Right lobe of liver (tissue), 6 donors: ENCODE results near the gene FOXJ1. TPM values are rescaled to one million over a fixed set of nuclear protein-coding genes. Genes with fewer than 3 reads are reported as not detected.

Source experiments
- ATAC-seq, 4 donors: fragments of 200-7000 bp; cut with Tn5 transposase; one replicate each; pipeline ENCODE4 v1.9.1; 2020; ENCODE audit warnings: mild to moderate bottlenecking in 4 of 4, moderate library complexity in 4 of 4
- DNase-seq, 3 donors: peaks; one replicate each; pipeline ENCODE4 v3.0.0-alpha.2; 2020
- H3K27ac ChIP-seq, 3 donors: fragments of 200-600 bp; one replicate each; pipeline ENCODE4 v1.8.0; 2022
- H3K27me3 ChIP-seq, 2 donors: fragments of 200-600 bp; one replicate each; pipeline ENCODE4 v1.8.0; 2022
- H3K36me3 ChIP-seq, 4 donors: fragments of 200-600 bp; sonication (generic) in 1 of 4; one replicate each; pipeline versions ENCODE4 v1.5.1 to v1.8.0; 2017 to 2022; ENCODE audit warnings: control low read depth in 1 of 4
- H3K4me1 ChIP-seq, 4 donors: fragments of 200-600 bp; sonication (generic) in 1 of 4; one replicate each; pipeline versions ENCODE4 v1.5.1 to v1.8.0; 2017 to 2022; ENCODE audit warnings: control low read depth in 1 of 4
- H3K4me3 ChIP-seq, 3 donors: fragments of 200-600 bp; one replicate each; pipeline ENCODE4 v1.8.0; 2022
- H3K9me3 ChIP-seq, 4 donors: fragments of 200-600 bp; sonication (generic) in 1 of 4; one replicate each; pipeline versions ENCODE4 v1.5.1 to v1.8.0; 2017 to 2022; ENCODE audit warnings: control low read depth in 1 of 4
- CTCF ChIP-seq, 4 donors: fragments of 200-600 bp in 3 of 4; fragments of 450-650 bp in 1 of 4; IDR thresholded peaks; one replicate each; pipeline versions ENCODE4 v1.5.1 to v1.8.0; 2016 to 2022; ENCODE audit warnings: antibody characterized with exemption in 4 of 4, mild to moderate bottlenecking in 2 of 4
- POLR2A ChIP-seq: fragments of 450-650 bp; IDR thresholded peaks from one replicate; pipeline ENCODE4 v1.6.1; 2017; ENCODE audit warnings: antibody characterized with exemption, mild to moderate bottlenecking
- WGBS: methylation state at CpG from one replicate; pipeline ENCODE4 v1.1.6; 2018; ENCODE audit warnings: low coverage, low lambda C conversion rate; ENCODE audit not compliant: insufficient coverage; ENCODE audit errors: missing lambda C conversion rate; 5-methylcytosine and 5-hydroxymethylcytosine counted together
- intact Hi-C, 2 donors: fragments of 100-400 bp; cut with DNase I; formaldehyde crosslinking; loops; one replicate each; pipeline versions ENCODE4 v1.11.2 to v1.14.1; 2022
- total RNA-seq, 6 experiments: library from RNA; depleted of rRNA in 2 of 6; stranded (reverse); fragments of >200 nt in 2 of 6; fragmentation: NEBNext Ultra II Directional in 3 of 6; extraction: Animal tissue kit (Norgen Biotek cat#: 25700) in 3 of 6; gene quantifications; one replicate each; pipeline versions ENCODE4 v1.1.0 to v1.2.4, GENCODE V29; 2016 to 2023
- donor health status: DM: no; HTN: yes; CAD: no.
- donor health status: DM: no; HTN: no; CAD: no.
- donor health status: DM: no; HTN: no; CAD: no.
- donor health status: DM: no; HTN: yes; CAD: no.
- donor health status: DM: no; HTN: yes; CAD: no.

The FOXJ1 gene
- total RNA-seq, 6 experiments from 2014 or later: 0.06 to 0.12 (median 0.11) TPM; not detected in 3

- intact Hi-C loops: no loop called here
- Histone ChIP-seq H3K27ac (peak overlapping the region; percentile 12 to 66 (median 66)), H3K9me3 (no peaks in the 10 kb centered on the region), H3K4me3 (peak overlapping the region; percentile 72 to 82 (median 79)), H3K27me3 (no peaks in the 10 kb centered on the region), H3K36me3 (peaks cover 0 to 23% (median 6%) of the 10 kb centered on the region in 4 donors), H3K4me1 (peaks cover 0 to 10% (median 4%) of the 10 kb centered on the region in 4 donors)
- DNase-seq: no peak
- 3% methylated on average over 4 of the region's 4 CpGs for WGBS
- TF ChIP-seq POLR2A: no peak
- no peak for TF ChIP-seq CTCF (IDR thresholded peaks at IDR 0.05)
- ATAC-seq: peak; percentile 4 to 35 (median 11)
These were observed 38.1 kb downstream of the FOXJ1 start for GRCh38 chr17:76102944-76103273.

- H3K27ac ChIP-seq: no peak overlapping the region
- H3K4me3 ChIP-seq: no peak overlapping the region
- peaks cover 0 to 63% (median 19%) of the 10 kb centered on the region in 4 donors for H3K36me3 ChIP-seq
- ATAC-seq: no peak
- intact Hi-C loops: no loop called here
- H3K4me1 ChIP-seq: peaks cover 0 to 6% (median 0%) of the 10 kb centered on the region in 4 donors
- H3K9me3 ChIP-seq: no peaks in the 10 kb centered on the region
- DNase-seq: peak in 1 of 3 donors; percentile 49
- WGBS: 85% methylated on average over 8 of the region's 19 CpGs
- no peaks in the 10 kb centered on the region for H3K27me3 ChIP-seq
- TF ChIP-seq CTCF (IDR thresholded peaks at IDR 0.05) (no peak), POLR2A (no peak)
These were observed 43.2 kb downstream of the FOXJ1 start for GRCh38 chr17:76097716-76098295.

DNA sequence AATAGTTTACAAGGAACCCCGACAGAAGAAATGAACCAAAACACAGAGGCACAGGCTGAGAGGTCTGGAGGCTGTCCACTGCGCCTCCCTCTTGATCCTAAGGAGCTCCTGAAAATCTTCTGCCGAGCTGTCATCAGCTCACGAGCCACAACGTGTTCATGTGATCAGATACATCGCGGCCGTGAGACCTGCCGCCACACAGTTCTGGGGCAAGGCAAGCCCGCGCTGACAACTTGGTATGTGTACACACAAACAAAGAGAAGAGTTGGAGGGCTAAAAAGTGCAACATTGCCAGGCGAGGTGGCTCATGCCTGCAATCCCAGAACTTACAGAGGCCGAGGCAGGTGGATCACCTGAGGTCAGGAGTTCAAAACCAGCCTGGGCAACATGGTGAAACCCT is 45.1 kb downstream of the FOXJ1 start:
- H3K4me3 ChIP-seq: no peak overlapping the region
- no peaks in the 10 kb centered on the region for H3K4me1 ChIP-seq
- TF ChIP-seq POLR2A: no peak
- TF ChIP-seq CTCF (IDR thresholded peaks at IDR 0.05): no peak
- peak in 1 of 3 donors; percentile 27 for DNase-seq
- ATAC-seq: no peak
- intact Hi-C loops: no loop called here
- H3K9me3 ChIP-seq: no peaks in the 10 kb centered on the region
- peaks cover 0 to 56% (median 18%) of the 10 kb centered on the region in 4 donors for H3K36me3 ChIP-seq
- H3K27ac ChIP-seq: no peak overlapping the region
- 72% methylated on average over 6 of the region's 13 CpGs for WGBS
- H3K27me3 ChIP-seq: no peaks in the 10 kb centered on the region

GRCh38 chr17:76094046-76094445 is 47.0 kb downstream of the FOXJ1 start:
- TF ChIP-seq POLR2A (no peak), CTCF (IDR thresholded peaks at IDR 0.05) (no peak)
- WGBS: 70% methylated on average over 4 of the region's 11 CpGs
- Histone ChIP-seq H3K4me3 (no peak overlapping the region), H3K36me3 (peaks cover 0 to 57% (median 23%) of the 10 kb centered on the region in 4 donors), H3K9me3 (no peaks in the 10 kb centered on the region), H3K27ac (no peak overlapping the region), H3K27me3 (no peaks in the 10 kb centered on the region), H3K4me1 (no peaks in the 10 kb centered on the region)
- no peak for DNase-seq
- ATAC-seq: no peak
- intact Hi-C loops: loop anchor here in 1 of 2 donors (5.0 kb wide), 1 partner anchor 48 kb away; the partner anchor contains the start of gene FOXJ1
